ENCODE measurements around the gene C17orf75.

GRCh38 chr17:32357615-32358014 is 15.6 kb upstream of the C17orf75 start:
- TF ChIP-seq CTCF (IDR thresholded peaks at IDR 0.05), result no peak
- no peak for TF ChIP-seq POLR2A (IDR thresholded peaks at IDR 0.05)
